HEK293 (cell line): Measurements from ENCODE around the gene C1orf74.

Source experiments
- CTCF ChIA-PET: fragments of 350-600 bp; formaldehyde crosslinking; extraction: SDS; loops from one replicate; lab custom pipeline; 2021; ENCODE audit warnings: antibody characterized with exemption; lab: Yijun Ruan, JAX
- POLR2A ChIA-PET: fragments of 300-600 bp; formaldehyde crosslinking; extraction: SDS; loops from one replicate; lab custom pipeline; 2020; ENCODE audit warnings: antibody characterized with exemption, inconsistent platforms; lab: Yijun Ruan, JAX
- H3K27ac ChIP-seq: fragments of 200-500 bp; sonication (Bioruptor generic); 2 replicates; pipeline ENCODE4 v1.5.1; 2014; ENCODE audit warnings: low read depth, low read length, control low read depth, inconsistent platforms; ENCODE audit errors: extremely low read depth
- H3K36me3 ChIP-seq, 2 experiments: fragments of 200-500 bp in 1 of 2; sonication (Bioruptor generic) in 1 of 2; 1 replicate in 1 of 2; 2 replicates in 1 of 2; pipeline ENCODE4 v1.5.1; 2014 to 2017; ENCODE audit warnings: inconsistent platforms in 2 of 2, low read length in 2 of 2; ENCODE audit not compliant: control insufficient read depth in 2 of 2, insufficient read depth in 1 of 2
- H3K4me1 ChIP-seq: fragments of 200-500 bp; sonication (Bioruptor generic); 2 replicates; pipeline ENCODE4 v1.5.1; 2014; ENCODE audit warnings: mild to moderate bottlenecking, low read length, inconsistent platforms; ENCODE audit not compliant: control insufficient read depth, insufficient read depth
- H3K4me3 ChIP-seq: 2 replicates; pipeline ENCODE4 v1.5.1; 2011; ENCODE audit warnings: low read depth, mild to moderate bottlenecking, control low read depth, low read length, moderate library complexity
- H3K9me3 ChIP-seq: fragments of 200-500 bp; sonication (Bioruptor generic); 2 replicates; pipeline ENCODE4 v1.5.1; 2014; ENCODE audit warnings: low read depth, low read length, inconsistent platforms; ENCODE audit not compliant: control insufficient read depth, insufficient read depth
- EGR2 ChIP-seq: fragments of 450-650 bp; formaldehyde crosslinking; IDR thresholded peaks from 2 replicates; pipeline ENCODE4 v1.5.1; 2016; ENCODE audit warnings: low read depth, missing biosample characterization, missing genetic modification characterization
- KLF7 ChIP-seq: fragments of 450-650 bp; formaldehyde crosslinking; IDR thresholded peaks from 2 replicates; pipeline ENCODE4 v1.5.1; 2016; ENCODE audit warnings: missing biosample characterization, missing genetic modification characterization, borderline replicate concordance
- MYNN ChIP-seq: fragments of 450-650 bp; formaldehyde crosslinking; IDR thresholded peaks from 2 replicates; pipeline ENCODE4 v1.5.1; 2016; ENCODE audit warnings: missing biosample characterization, missing genetic modification characterization, borderline replicate concordance
- SCRT1 ChIP-seq: fragments of 450-650 bp; formaldehyde crosslinking; IDR thresholded peaks from 2 replicates; pipeline ENCODE4 v1.5.1; 2016; ENCODE audit warnings: missing biosample characterization, missing genetic modification characterization, borderline replicate concordance
- SCRT2 ChIP-seq: fragments of 450-650 bp; formaldehyde crosslinking; IDR thresholded peaks from 2 replicates; pipeline ENCODE4 v1.5.1; 2016; ENCODE audit warnings: missing biosample characterization, missing genetic modification characterization
- ZBTB8A ChIP-seq: fragments of 450-650 bp; formaldehyde crosslinking; IDR thresholded peaks from 2 replicates; pipeline ENCODE4 v1.5.1; 2016; ENCODE audit warnings: missing biosample characterization, missing genetic modification characterization
- ZIC2 ChIP-seq: fragments of 450-650 bp; formaldehyde crosslinking; IDR thresholded peaks from 2 replicates; pipeline ENCODE4 v1.5.1; 2016; ENCODE audit warnings: missing biosample characterization, missing genetic modification characterization
- ZNF112 ChIP-seq: fragments of 450-650 bp; formaldehyde crosslinking; IDR thresholded peaks from 2 replicates; pipeline ENCODE4 v1.5.0; 2017; ENCODE audit warnings: missing biosample characterization, missing genetic modification characterization
- ZNF266 ChIP-seq: fragments of 450-650 bp; formaldehyde crosslinking; IDR thresholded peaks from 2 replicates; pipeline ENCODE4 v1.5.1; 2016; ENCODE audit warnings: missing biosample characterization, missing genetic modification characterization, low read depth
- ZNF302 ChIP-seq: fragments of 450-650 bp; formaldehyde crosslinking; IDR thresholded peaks from 2 replicates; pipeline ENCODE4 v1.5.1; 2016; ENCODE audit warnings: missing biosample characterization, missing genetic modification characterization, low read depth
- ZNF341 ChIP-seq: fragments of 450-650 bp; formaldehyde crosslinking; IDR thresholded peaks from 2 replicates; pipeline ENCODE4; 2016; ENCODE audit warnings: low read depth, missing biosample characterization, missing genetic modification characterization
- ZNF785 ChIP-seq: fragments of 450-650 bp; formaldehyde crosslinking; IDR thresholded peaks from 2 replicates; pipeline ENCODE4 v1.5.1; 2016; ENCODE audit warnings: missing biosample characterization, missing genetic modification characterization
- ZNF791 ChIP-seq: fragments of 450-650 bp; formaldehyde crosslinking; IDR thresholded peaks from 2 replicates; pipeline ENCODE4 v1.5.1; 2016; ENCODE audit warnings: missing biosample characterization, missing genetic modification characterization
- ZNF792 ChIP-seq: fragments of 450-650 bp; formaldehyde crosslinking; IDR thresholded peaks from 2 replicates; pipeline ENCODE4 v1.5.1; 2016; ENCODE audit warnings: missing biosample characterization, missing genetic modification characterization
- ZSCAN16 ChIP-seq: fragments of 450-650 bp; formaldehyde crosslinking; IDR thresholded peaks from 2 replicates; pipeline ENCODE4 v1.5.1; 2016; ENCODE audit warnings: missing biosample characterization, missing genetic modification characterization
- TF ChIP-seq, protein P1 (sequence below): fragments of 450-650 bp; formaldehyde crosslinking; conservative IDR thresholded peaks from 2 replicates; pipeline ENCODE4 v1.5.1; 2016; ENCODE audit warnings: low read depth, missing biosample characterization, missing genetic modification characterization
- TF ChIP-seq, protein P2 (sequence below): fragments of 450-650 bp; formaldehyde crosslinking; optimal IDR thresholded peaks from 2 replicates; pipeline ENCODE3; 2016; ENCODE audit warnings: missing biosample characterization, mild to moderate bottlenecking, missing genetic modification characterization

The C1orf74 gene

DNA sequence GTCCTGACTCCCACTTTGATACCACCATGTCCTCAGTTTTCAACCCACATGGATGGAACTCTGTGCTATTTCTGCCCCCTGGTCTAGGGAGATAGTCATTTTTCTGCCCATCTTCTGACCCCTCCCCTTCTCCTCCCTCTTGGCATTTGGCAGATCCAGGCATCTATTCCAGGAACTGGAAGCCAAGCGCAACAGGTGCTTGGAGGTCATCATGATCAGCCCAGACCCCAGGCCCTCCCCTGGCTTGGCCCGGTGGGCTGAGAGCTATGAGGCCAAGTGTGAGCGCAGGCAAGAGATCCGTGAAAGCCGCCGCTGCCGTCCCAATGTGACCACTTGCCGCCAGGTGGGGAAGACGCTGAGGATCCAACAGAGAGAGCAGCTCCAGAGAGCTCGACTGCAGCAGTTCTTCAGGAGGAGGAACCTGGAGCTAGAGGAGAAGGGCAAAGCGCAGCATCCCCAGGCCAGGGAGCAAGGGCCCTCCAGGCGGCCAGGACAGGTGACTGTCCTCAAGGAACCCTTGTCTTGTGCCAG is 24.5 kb downstream of the C1orf74 start:
- CTCF ChIA-PET = interaction anchor here (1.2 to 3.0 kb wide), 2 partner anchors 11 to 193 kb away, joined by 3 to 12 read pairs; no protein-coding TSS in a partner anchor
- POLR2A ChIA-PET = interaction anchor here (1.5 kb wide), 1 partner anchor 25 kb away, joined by 6 read pairs; the partner anchor contains the start of gene C1orf74

DNA sequence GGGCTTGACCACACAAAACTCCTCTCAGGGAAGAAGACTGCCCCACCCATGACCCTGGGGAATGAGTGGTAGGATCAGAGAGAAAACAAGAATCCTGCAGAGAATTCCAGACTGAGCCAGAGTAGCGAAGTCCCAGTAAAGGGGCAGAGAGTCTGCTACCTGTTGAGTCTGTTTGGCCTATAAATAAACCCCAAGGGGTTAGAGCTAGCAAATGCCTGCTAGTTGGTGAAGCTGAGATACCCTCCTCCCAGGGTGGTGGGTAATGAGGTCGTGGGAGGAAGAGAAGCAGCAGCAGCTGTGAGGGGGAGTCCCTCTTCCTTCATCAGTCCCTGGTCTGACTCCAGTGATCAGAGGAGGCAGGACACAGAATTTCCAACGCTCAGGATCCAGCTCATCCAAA is 26.0 kb downstream of the C1orf74 start:
- Histone ChIP-seq H3K4me1 (no peaks in the 10 kb centered on the region), H3K4me3 (no peak overlapping the region), H3K9me3 (no peaks in the 10 kb centered on the region), H3K36me3 (no peaks in the 10 kb centered on the region), H3K27ac (no peak overlapping the region)
- TF ChIP-seq ZIC2 = peak; percentile 38
- peak; percentile 62; the same call in 1 of the 2 replicates for TF ChIP-seq SCRT1 (tag by site-specific recombination)
- TF ChIP-seq ZNF112 (tag by site-specific recombination) = no peak
- peak; percentile 82 for TF ChIP-seq SCRT2
- POLR2A ChIA-PET = interaction anchor here (0.6 kb wide), 1 partner anchor 18 kb away, joined by 3 read pairs; no protein-coding TSS in a partner anchor
- CTCF ChIA-PET = interaction anchor here (3.0 kb wide), 1 partner anchor 10 kb away, joined by 12 read pairs; no protein-coding TSS in a partner anchor

More for the DNA sequence above, 24.5 kb downstream of the C1orf74 start:
- Histone ChIP-seq H3K27ac (no peak overlapping the region), H3K36me3 (no peaks in the 10 kb centered on the region), H3K4me1 (no peaks in the 10 kb centered on the region)
- TF ChIP-seq SCRT2 (peak; percentile 83), ZNF791 (no peak), SCRT1 (tag by site-specific recombination) (peak; percentile 74)
- TF ChIP-seq, all 188 proteins: peak for 2
- H3K4me3 ChIP-seq = no peak overlapping the region
- H3K9me3 ChIP-seq = no peaks in the 10 kb centered on the region

DNA sequence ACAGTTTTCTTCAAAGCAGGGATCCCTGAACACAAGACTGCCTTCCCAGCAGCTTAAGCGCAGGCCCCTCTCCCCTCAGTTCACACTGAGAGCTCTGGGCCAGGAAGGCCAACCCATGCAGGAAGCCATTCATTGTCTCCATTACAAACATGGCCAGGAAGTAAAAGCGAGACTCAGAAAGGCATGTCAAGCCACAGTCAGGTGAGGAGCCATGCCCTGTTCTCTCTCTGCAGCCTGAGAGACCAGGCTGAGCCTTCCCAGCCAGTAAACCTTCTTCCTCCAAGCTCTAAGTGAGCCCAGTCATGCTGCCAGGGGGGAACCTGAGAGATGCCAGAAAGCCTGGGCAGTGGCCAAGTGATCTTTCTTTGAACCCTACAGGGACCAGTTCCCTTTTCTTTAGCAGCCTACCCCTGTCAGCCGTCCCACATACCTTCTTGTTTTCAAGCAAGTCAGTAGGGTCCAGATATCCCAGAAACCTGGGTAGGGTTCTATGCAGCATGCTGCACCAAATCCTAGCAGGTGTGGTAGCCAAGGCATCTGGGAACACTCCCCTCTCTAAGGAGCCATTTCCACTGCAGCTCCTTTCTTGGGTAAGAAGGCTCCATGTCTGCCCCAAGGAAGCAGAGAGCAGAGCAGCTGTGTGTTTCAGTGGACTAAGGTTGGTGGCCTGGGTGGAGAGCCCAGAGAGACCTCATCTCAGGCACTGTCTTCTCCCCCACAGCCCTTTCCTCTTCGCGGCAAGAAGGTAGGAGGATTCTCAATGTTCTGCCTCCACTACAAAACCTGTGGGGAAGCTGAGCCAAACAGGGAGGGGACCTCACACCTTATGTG is 27.5 kb downstream of the C1orf74 start:
- Histone ChIP-seq H3K4me3 (no peak overlapping the region), H3K27ac (no peak overlapping the region), H3K4me1 (no peaks in the 10 kb centered on the region), H3K9me3 (no peaks in the 10 kb centered on the region)
- ChIA-PET POLR2A (no interaction called here), CTCF (interaction anchor here (1.8 kb wide), 1 partner anchor 8 kb away, joined by 8 read pairs; no protein-coding TSS in a partner anchor)
- TF ChIP-seq ZNF266 (tag by site-specific recombination) = no peak
- TF ChIP-seq ZBTB8A (tag by site-specific recombination) = no peak
- TF ChIP-seq ZNF112 (tag by site-specific recombination) = no peak
- no peak for TF ChIP-seq MYNN (tag by site-specific recombination)
- no peak for TF ChIP-seq KLF7 (tag by site-specific recombination)
- TF ChIP-seq ZSCAN16 (tag by site-specific recombination) = no peak
- TF ChIP-seq, all 188 proteins: peak for 0
- H3K36me3 ChIP-seq = no peaks in the 10 kb centered on the region

DNA sequence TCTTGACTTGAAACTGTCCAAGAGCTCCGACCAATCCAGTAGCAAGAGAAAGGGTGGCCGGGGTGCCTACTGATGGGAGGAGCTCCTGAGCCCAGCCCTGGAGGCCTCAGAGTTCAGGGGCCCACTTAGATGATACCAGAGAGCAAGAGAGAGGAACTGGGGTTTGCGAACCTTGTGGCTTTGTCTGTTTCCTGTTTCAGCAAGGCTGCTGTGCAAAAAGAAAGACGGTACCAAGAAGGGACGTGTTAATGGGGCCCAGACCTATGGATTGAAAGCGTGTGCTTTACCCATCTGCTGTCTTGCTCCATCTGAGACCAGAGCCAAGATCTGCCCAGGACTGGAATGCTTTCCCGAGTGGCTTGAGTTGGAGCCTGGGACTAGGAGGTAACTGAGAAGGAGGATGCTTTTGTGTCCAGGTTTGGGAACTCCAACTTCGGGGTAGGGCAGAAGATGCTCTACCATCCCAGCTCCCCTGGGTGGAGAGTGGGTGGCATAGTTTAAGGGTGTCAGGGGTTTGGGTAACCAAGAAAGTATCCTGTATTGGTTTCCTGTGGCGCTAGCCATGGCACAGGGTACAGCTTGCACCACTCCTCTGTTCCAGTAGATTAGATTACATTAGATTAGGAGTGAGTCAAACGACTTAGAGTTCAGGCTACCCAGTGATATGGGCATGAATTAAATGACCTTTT is 28.3 kb downstream of the C1orf74 start, which contains the start of gene TRAF3IP3:
Gene TRAF3IP3 (plus strand): TSS at position 128 of the 689 bp plus-strand sequence. CDS start 3,987 bp downstream, outside the sequence.
- Histone ChIP-seq H3K27ac (no peak within 1 kb of the TSS), H3K36me3 (no peaks in the 10 kb centered on the region), H3K4me1 (no peaks in the 10 kb centered on the region), H3K9me3 (no peaks in the 10 kb centered on the region), H3K4me3 (no peak within 1 kb of the TSS)
- POLR2A ChIA-PET = no interaction called here
- CTCF ChIA-PET = interaction anchor here (0.5 to 1.8 kb wide), 4 partner anchors 8 to 180 kb away, joined by 3 to 8 read pairs (median 4); no protein-coding TSS in a partner anchor
- TF ChIP-seq ZNF266 (tag by site-specific recombination) = no peak
- no peak for TF ChIP-seq ZIC2
- no peak for TF ChIP-seq ZNF341
- TF ChIP-seq, protein P1, sequence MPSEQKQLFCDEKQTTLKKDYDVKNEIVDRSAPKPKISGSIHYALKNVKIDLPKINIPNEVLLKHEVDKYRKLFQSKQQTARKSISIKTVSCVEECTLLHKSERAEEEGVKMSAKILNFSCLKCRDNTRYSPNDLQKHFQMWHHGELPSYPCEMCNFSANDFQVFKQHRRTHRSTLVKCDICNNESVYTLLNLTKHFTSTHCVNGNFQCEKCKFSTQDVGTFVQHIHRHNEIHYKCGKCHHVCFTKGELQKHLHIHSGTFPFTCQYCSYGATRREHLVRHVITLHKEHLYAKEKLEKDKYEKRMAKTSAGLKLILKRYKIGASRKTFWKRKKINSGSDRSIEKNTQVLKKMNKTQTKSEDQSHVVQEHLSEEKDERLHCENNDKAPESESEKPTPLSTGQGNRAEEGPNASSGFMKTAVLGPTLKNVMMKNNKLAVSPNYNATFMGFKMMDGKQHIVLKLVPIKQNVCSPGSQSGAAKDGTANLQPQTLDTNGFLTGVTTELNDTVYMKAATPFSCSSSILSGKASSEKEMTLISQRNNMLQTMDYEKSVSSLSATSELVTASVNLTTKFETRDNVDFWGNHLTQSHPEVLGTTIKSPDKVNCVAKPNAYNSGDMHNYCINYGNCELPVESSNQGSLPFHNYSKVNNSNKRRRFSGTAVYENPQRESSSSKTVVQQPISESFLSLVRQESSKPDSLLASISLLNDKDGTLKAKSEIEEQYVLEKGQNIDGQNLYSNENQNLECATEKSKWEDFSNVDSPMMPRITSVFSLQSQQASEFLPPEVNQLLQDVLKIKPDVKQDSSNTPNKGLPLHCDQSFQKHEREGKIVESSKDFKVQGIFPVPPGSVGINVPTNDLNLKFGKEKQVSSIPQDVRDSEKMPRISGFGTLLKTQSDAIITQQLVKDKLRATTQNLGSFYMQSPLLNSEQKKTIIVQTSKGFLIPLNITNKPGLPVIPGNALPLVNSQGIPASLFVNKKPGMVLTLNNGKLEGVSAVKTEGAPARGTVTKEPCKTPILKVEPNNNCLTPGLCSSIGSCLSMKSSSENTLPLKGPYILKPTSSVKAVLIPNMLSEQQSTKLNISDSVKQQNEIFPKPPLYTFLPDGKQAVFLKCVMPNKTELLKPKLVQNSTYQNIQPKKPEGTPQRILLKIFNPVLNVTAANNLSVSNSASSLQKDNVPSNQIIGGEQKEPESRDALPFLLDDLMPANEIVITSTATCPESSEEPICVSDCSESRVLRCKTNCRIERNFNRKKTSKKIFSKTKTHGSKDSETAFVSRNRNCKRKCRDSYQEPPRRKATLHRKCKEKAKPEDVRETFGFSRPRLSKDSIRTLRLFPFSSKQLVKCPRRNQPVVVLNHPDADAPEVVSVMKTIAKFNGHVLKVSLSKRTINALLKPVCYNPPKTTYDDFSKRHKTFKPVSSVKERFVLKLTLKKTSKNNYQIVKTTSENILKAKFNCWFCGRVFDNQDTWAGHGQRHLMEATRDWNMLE = no peak
- TF ChIP-seq, protein P2, sequence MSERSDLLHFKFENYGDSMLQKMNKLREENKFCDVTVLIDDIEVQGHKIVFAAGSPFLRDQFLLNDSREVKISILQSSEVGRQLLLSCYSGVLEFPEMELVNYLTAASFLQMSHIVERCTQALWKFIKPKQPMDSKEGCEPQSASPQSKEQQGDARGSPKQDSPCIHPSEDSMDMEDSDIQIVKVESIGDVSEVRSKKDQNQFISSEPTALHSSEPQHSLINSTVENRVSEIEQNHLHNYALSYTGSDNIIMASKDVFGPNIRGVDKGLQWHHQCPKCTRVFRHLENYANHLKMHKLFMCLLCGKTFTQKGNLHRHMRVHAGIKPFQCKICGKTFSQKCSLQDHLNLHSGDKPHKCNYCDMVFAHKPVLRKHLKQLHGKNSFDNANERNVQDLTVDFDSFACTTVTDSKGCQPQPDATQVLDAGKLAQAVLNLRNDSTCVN = no peak
- no peak for TF ChIP-seq ZNF302
- TF ChIP-seq ZNF785 (tag by site-specific recombination) = no peak
- no peak for TF ChIP-seq ZNF792 (tag by site-specific recombination)
- TF ChIP-seq EGR2 (tag by site-specific recombination) = no peak
